Measurements from ENCODE around the gene TCF4.

The TCF4 gene

GRCh38 chr18:55374741-55375140 lies 213.3 kb downstream of the TCF4 start:
- DNase-seq: no peak

- DNase-seq: no peak
These were observed 215.8 kb downstream of the TCF4 start for GRCh38 chr18:55372209-55372608.

- DNase-seq: no peak
These were observed 217.1 kb downstream of the TCF4 start for GRCh38 chr18:55370936-55371335.

- no peak for DNase-seq
These were observed 218.6 kb downstream of the TCF4 start for GRCh38 chr18:55369346-55369745.

GRCh38 chr18:55365342-55365741 lies 222.7 kb downstream of the TCF4 start:
- no peak for DNase-seq

GRCh38 chr18:55362303-55362702 lies 225.7 kb downstream of the TCF4 start:
- DNase-seq: no peak

- no peak for DNase-seq
These were observed 226.3 kb downstream of the TCF4 start for GRCh38 chr18:55361492-55362250.

GRCh38 chr18:55360061-55360460 lies 227.9 kb downstream of the TCF4 start:
- no peak for DNase-seq

- peak in 1 of 2 experiments; percentile 17 for DNase-seq
These were observed 231.2 kb downstream of the TCF4 start for GRCh38 chr18:55356815-55357214.

GRCh38 chr18:55355223-55355622 lies 232.8 kb downstream of the TCF4 start:
- DNase-seq: no peak

- peak; percentile 4 to 68 for DNase-seq
These were observed 233.2 kb downstream of the TCF4 start for GRCh38 chr18:55354795-55355194.

- peak; percentile 5 to 57 for DNase-seq
These were observed 234.2 kb downstream of the TCF4 start for GRCh38 chr18:55353806-55354205.

GRCh38 chr18:55353391-55353790 lies 234.6 kb downstream of the TCF4 start:
- no peak for DNase-seq

GRCh38 chr18:55351980-55352714 lies 235.8 kb downstream of the TCF4 start:
- DNase-seq: no peak

GRCh38 chr18:55351241-55351691 lies 236.7 kb downstream of the TCF4 start:
- DNase-seq: no peak

- no peak for DNase-seq
These were observed 238.3 kb downstream of the TCF4 start for GRCh38 chr18:55349685-55350084.

- no peak for DNase-seq
These were observed 240.8 kb downstream of the TCF4 start for GRCh38 chr18:55346961-55347740.

GRCh38 chr18:55346387-55346786 lies 241.6 kb downstream of the TCF4 start:
- no peak for DNase-seq

- DNase-seq: no peak
These were observed 242.7 kb downstream of the TCF4 start for GRCh38 chr18:55345103-55345950.

- peak in 1 of 2 experiments; percentile 63 for DNase-seq
These were observed 244.5 kb downstream of the TCF4 start for GRCh38 chr18:55343396-55344073.

GRCh38 chr18:55340998-55341397 lies 247.0 kb downstream of the TCF4 start:
- no peak for DNase-seq

- DNase-seq: no peak
These were observed 248.0 kb downstream of the TCF4 start for GRCh38 chr18:55339990-55340389.

All from NCI-H524 (cell line).